Activated naive CD4-positive, alpha-beta T cell treated with anti-CD3 and anti-CD28 coated beads, Interleukin-2, amount 50 U/mL, for 24 hours (primary cell): ENCODE results near the gene CD300E.

Source experiments
- H3K27ac Mint-ChIP-seq: one replicate; pipeline ENCODE4 v1.8.0; 2021; ENCODE audit warnings: mild to moderate bottlenecking, mixed read lengths
- H3K27me3 Mint-ChIP-seq: one replicate; pipeline ENCODE4 v1.8.0; 2021; ENCODE audit warnings: mixed read lengths
- H3K36me3 Mint-ChIP-seq: one replicate; pipeline ENCODE4 v1.8.0; 2021; ENCODE audit warnings: mixed read lengths
- H3K4me1 Mint-ChIP-seq: one replicate; pipeline ENCODE4 v1.8.0; 2021; ENCODE audit warnings: mixed read lengths
- H3K4me3 Mint-ChIP-seq: one replicate; pipeline ENCODE4 v1.8.0; 2021; ENCODE audit warnings: mild to moderate bottlenecking, mixed read lengths
- H3K9me3 Mint-ChIP-seq: one replicate; pipeline ENCODE4 v1.8.0; 2021; ENCODE audit warnings: mixed read lengths

The CD300E gene, protein sequence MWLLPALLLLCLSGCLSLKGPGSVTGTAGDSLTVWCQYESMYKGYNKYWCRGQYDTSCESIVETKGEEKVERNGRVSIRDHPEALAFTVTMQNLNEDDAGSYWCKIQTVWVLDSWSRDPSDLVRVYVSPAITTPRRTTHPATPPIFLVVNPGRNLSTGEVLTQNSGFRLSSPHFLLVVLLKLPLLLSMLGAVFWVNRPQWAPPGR

DNA sequence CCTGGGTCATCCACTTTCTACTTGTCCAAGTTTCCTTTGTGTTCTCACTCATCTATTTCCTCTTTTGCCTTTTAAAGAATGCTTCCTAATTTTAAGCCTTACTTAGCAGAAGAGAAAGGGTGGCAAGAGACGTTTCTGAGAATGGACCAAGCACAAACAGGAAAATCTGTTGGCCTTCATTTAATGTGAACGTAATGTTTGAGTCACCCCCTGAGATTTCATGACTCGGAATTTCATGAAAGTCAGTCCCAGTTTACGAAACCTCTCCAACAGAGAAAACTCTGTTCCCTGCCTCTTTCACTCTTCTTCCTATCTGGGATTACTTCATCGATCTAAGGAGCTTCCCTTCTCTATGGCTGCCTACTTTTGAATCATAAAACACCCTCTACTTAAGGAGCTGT, at the start of gene CD300E:
Gene CD300E, minus strand, starts transcription at position 46 of the 401 bp plus-strand sequence. CDS start 117 bp downstream, outside the sequence.
- no peak within 1 kb of the TSS for H3K27ac Mint-ChIP-seq
- H3K4me3 Mint-ChIP-seq, result no peak within 1 kb of the TSS
- no peaks in the 10 kb centered on the region for H3K36me3 Mint-ChIP-seq
- H3K4me1 Mint-ChIP-seq, result no peaks in the 10 kb centered on the region
- H3K9me3 Mint-ChIP-seq, result no peaks in the 10 kb centered on the region
- H3K27me3 Mint-ChIP-seq, result peaks cover 27% of the 10 kb centered on the region

DNA sequence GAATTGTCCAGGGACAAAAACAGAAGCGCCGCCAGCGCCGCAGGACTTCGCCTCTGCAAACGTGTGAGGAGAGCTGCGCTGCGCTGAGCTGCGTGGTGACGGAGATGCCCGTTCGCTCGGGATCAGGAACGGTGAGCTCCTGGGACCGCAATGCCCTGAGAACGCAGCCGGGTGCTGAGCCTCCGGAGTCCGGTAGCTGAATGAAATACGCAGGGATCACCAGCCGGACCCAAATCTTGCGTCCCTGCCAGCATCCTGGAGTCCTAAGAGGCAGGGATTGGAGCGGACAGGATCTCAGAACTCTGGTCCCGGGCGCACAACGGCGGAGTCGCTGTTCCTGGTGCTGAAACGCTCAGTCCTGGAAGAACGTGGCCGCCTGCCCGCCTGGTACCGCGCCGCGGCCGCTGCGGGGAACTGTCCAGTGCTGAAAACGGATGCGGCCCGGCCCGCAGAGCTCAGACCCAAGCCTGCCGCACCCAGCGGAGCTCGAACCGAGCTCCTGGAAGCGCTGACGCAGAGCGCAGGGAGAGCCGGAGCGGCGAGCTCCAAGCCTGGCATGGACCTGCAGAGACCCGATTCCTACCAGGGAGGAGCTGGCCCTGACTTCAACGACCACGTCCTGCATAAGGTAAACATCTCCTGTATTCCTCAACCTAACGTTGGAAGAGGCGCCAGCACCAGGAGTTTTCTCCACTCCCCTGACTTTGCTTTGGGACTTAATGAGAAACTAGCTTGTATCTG, 47.7 kb upstream of the CD300E start:
- Mint-ChIP-seq H3K27ac (peak overlapping the region; percentile 23), H3K4me3 (no peak overlapping the region), H3K4me1 (no peaks in the 10 kb centered on the region), H3K27me3 (peaks cover 27% of the 10 kb centered on the region), H3K9me3 (peaks cover 6% of the 10 kb centered on the region), H3K36me3 (no peaks in the 10 kb centered on the region)

DNA sequence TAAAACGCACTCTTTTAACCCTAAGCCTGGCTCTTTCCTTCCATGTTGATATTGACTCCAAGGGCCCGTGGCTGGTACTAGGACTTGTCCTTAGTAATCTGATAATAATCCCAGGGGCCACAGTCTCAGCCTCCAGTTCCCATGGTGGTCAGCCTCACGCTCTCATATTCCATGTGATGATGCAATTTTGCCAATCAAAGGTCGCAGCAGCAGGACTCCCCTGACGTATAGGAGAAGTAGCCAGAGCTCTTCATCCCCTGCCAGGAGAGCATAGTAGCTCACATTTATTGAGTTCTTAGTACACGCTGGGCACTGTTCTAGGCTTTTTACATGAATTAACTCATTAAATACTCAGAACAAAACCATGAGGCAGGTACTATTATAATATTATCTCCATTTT, 46.8 kb upstream of the CD300E start:
- Mint-ChIP-seq H3K9me3 (peaks cover 6% of the 10 kb centered on the region), H3K36me3 (no peaks in the 10 kb centered on the region), H3K27me3 (peaks cover 27% of the 10 kb centered on the region), H3K4me1 (no peaks in the 10 kb centered on the region), H3K4me3 (no peak overlapping the region), H3K27ac (no peak overlapping the region)

DNA sequence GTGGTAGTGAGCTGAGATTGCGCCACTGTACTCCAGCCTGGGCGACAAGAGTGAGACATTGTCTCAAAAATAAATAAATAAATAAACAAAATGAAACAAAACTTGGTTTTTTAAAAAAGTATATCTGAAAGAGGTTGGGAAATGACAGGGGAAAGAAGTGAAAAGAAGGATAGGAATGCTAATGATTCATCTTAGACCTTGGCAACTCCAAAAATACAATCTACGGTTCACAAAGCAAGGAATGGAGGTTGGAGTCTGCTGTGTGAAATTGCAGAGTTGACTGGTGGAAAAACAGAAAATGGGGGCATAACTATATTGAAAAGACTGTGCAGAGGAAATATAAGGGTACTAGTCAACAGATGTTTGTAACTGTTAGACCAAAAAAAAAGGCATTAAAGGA, 40.0 kb upstream of the CD300E start:
- H3K4me1 Mint-ChIP-seq, result no peaks in the 10 kb centered on the region
- H3K4me3 Mint-ChIP-seq, result no peak overlapping the region
- H3K27me3 Mint-ChIP-seq, result peaks cover 25% of the 10 kb centered on the region
- peaks cover 6% of the 10 kb centered on the region for H3K9me3 Mint-ChIP-seq
- H3K36me3 Mint-ChIP-seq, result peaks cover 3% of the 10 kb centered on the region
- no peak overlapping the region for H3K27ac Mint-ChIP-seq

DNA sequence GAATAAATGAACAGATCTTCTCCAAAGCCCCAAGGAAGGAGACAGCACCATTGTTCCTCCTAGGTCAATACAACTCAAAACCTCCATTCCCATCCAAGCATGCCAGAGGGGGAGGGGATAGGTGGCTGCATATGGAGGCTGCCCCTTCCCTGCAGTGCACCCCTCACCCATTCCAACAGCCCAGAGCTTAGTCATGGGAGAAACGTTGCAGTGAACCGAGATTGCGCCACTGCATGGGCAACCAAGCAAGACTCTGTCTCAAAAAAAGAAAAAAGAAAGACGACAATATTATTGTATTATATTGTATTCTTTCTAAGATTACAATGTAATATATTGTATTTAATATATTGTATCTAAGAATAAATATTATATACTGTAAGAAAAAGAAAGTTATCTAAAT, 36.4 kb upstream of the CD300E start:
- Mint-ChIP-seq H3K9me3 (peaks cover 6% of the 10 kb centered on the region), H3K4me3 (no peak overlapping the region), H3K27me3 (peaks cover 14% of the 10 kb centered on the region), H3K36me3 (peaks cover 3% of the 10 kb centered on the region), H3K4me1 (peaks cover 3% of the 10 kb centered on the region), H3K27ac (peak overlapping the region; percentile 19)

DNA sequence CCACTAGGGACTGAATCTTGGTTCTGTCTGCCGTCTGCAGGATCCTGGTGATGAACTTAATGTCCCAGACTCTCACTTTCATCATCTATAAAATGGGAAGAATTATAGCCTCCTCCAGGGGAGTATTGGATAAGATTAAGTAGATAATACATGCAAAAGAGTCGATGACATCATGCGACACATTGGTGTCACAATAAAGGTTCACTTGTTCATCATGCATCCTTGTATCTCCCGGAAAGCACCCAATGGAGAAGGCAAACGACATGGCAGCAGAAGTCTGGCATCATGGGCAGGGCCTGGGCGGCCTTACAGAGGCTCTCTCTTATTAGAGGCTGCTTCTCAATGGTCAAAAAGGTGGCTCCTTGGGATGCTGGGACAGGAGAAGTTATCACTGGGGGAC, 35.1 kb upstream of the CD300E start:
- Mint-ChIP-seq H3K27me3 (peaks cover 8% of the 10 kb centered on the region), H3K27ac (no peak overlapping the region), H3K9me3 (peaks cover 6% of the 10 kb centered on the region), H3K4me3 (no peak overlapping the region), H3K36me3 (peaks cover 3% of the 10 kb centered on the region), H3K4me1 (peaks cover 3% of the 10 kb centered on the region)

DNA sequence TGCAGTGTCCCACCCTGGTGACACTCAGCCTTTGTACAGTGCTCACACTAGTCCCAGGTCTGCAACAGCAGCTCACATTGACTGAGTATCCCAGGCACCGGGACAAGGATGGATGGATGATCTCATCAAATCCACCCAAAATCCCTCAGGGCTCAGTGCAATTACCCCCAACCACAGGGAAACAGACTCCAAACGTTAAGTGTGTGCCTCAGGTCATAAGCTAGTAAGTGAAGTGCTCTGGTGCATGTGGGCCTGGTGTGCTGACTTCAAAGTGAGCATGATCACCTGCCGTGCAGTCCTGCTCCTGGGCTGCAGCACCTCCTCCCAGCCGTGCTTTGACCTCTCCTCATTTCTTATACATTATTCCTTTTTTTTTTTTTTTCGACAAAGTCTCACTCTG, 31.2 kb upstream of the CD300E start:
- Mint-ChIP-seq H3K27ac (no peak overlapping the region), H3K27me3 (peaks cover 8% of the 10 kb centered on the region), H3K36me3 (no peaks in the 10 kb centered on the region), H3K9me3 (no peaks in the 10 kb centered on the region), H3K4me1 (peaks cover 3% of the 10 kb centered on the region), H3K4me3 (no peak overlapping the region)

DNA sequence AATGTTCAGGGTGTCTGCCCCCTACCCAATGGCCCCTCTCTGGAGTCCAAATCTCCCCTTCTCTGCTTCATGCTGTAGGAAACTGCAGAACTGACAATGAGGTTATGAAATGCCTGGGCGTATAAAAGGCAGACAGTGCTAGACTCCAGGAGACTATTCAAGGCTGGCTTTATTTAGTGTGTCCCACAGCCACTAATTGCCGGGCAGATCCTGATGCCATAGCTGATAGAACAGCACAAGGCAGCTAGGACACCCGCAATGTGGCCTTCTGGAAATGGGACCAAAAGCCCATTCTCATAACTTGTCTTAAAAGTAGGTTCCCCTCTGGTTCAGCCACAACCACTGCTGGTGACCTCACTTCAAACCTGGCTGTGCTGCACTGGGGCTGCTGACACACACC, 28.5 kb upstream of the CD300E start:
- H3K27ac Mint-ChIP-seq, result no peak overlapping the region
- no peaks in the 10 kb centered on the region for H3K4me1 Mint-ChIP-seq
- no peaks in the 10 kb centered on the region for H3K36me3 Mint-ChIP-seq
- H3K4me3 Mint-ChIP-seq, result no peak overlapping the region
- H3K27me3 Mint-ChIP-seq, result peaks cover 10% of the 10 kb centered on the region
- no peaks in the 10 kb centered on the region for H3K9me3 Mint-ChIP-seq

DNA sequence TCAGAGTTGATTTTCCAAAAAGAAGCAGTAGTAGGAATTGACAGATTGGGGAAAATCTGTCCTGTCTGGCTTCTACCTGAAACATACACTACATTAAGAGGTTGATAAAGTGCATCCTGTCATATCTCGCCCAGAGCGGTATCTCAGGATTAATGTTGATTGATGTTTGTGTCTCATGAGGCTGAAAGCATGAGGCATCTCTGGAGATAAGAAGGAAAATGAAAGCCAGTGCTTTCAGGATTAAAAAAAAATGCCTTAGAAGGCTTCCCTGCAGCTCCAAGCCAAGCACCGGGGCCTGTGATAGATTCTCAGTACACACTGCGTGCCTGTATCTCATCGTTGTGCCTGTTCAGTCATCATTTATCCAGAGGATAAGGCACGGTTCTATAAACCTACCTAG, 26.4 kb upstream of the CD300E start:
- Mint-ChIP-seq H3K27ac (no peak overlapping the region), H3K4me1 (no peaks in the 10 kb centered on the region), H3K4me3 (no peak overlapping the region), H3K36me3 (no peaks in the 10 kb centered on the region), H3K27me3 (peaks cover 10% of the 10 kb centered on the region), H3K9me3 (no peaks in the 10 kb centered on the region)

DNA sequence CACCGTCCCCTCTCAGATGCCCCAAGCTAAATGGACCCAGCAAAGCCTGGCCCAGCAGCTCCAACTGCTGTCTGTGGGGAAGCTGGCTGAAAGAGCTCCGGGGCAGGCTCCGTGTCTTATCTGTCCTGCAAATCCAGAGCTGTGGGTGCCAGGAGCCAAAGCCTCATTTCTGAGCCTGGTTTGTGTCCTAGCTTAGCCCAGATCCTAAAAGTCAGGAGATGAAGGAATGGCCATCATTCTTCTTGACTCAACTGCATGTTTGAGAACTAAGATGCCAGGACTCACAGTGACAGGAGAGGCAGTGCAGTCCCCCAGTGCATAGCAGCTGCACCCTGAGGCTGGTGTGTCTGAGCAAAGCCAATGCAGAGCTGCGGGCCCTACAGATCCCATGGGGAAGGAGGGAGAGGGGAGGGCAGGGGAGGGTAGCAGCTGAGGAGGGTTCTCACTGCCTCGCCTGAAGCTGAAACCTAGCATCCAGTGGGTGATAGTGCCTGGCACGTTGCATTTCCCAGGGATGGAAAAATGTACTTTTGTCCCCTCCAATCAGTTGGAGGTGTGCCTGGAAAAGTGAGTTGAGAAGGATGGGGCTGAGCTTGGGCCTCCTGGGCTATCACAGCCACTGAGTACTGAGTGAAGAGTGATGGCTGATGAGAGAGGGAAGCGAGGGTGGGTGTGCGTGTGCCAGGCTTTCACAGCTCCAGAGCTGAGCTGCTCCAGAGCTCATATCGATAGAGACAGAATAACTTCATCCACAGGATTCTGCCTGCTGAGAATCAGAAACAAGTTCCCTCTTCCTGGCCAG, 24.5 kb upstream of the CD300E start:
- Mint-ChIP-seq H3K4me1 (no peaks in the 10 kb centered on the region), H3K27ac (peak overlapping the region; percentile 36), H3K9me3 (no peaks in the 10 kb centered on the region), H3K27me3 (peaks cover 10% of the 10 kb centered on the region), H3K36me3 (no peaks in the 10 kb centered on the region), H3K4me3 (no peak overlapping the region)

DNA sequence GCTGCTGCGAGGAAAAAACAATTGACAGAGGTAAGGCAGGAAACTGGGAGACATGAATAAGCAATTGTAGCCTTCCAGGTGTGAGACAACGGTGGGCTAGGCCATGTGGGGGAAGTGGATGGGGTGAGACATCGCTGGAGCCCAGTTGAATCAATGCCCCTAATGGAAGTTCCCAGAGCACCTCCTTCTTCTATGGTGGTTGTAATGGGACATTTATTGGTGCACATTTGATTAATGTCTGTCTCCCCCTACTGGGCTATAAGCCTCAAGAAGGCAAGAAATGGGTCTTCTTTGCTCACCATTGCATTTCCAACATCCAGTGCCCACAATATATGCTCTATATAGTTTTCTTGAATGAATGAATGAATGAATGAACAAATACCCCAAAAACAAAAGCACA, 22.7 kb upstream of the CD300E start:
- Mint-ChIP-seq H3K4me1 (no peaks in the 10 kb centered on the region), H3K9me3 (no peaks in the 10 kb centered on the region), H3K27me3 (peaks cover 11% of the 10 kb centered on the region), H3K27ac (no peak overlapping the region), H3K36me3 (no peaks in the 10 kb centered on the region), H3K4me3 (no peak overlapping the region)

DNA sequence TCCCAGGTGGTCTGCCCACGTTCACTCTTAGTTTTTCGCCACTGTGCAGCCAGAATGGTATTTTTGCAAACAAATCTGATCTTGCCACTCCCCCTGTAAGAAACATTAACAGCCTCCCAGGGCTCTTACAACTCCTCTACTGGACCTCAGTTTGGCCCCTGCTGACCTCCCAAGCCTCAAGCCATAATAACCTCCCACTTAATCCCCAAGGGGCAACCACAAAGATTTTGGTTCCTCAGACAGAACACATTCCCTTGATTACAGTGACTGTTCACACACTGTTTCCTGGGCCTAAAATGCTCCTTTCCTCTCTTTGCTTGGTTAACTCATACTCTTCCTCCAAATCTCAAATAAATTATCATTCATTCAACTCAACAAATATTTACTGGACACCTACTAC, 21.5 kb upstream of the CD300E start:
- no peak overlapping the region for H3K27ac Mint-ChIP-seq
- H3K27me3 Mint-ChIP-seq, result peaks cover 7% of the 10 kb centered on the region
- H3K9me3 Mint-ChIP-seq, result no peaks in the 10 kb centered on the region
- peaks cover 1% of the 10 kb centered on the region for H3K4me1 Mint-ChIP-seq
- H3K36me3 Mint-ChIP-seq, result no peaks in the 10 kb centered on the region
- no peak overlapping the region for H3K4me3 Mint-ChIP-seq

DNA sequence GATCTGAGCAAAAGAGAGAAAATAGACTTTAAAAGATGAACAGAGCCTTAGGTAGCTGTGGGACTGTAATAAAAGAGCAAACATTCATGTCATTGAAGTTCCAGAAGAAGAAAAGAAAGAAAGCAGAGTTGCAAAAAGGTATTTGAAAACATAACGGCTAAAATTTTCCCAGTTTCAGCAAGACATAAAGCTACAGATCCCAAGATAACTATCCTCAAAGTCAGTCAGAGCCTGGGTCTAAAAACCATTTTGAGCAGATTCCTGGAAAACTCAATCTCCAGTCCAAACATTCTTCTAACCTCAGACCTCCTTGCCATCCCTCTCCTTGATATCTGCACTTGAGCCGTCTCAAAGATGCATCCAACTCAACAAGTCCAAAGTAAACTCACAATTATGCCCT, 20.9 kb upstream of the CD300E start:
- Mint-ChIP-seq H3K4me3 (no peak overlapping the region), H3K9me3 (no peaks in the 10 kb centered on the region), H3K27ac (no peak overlapping the region), H3K4me1 (peaks cover 7% of the 10 kb centered on the region), H3K27me3 (peaks cover 7% of the 10 kb centered on the region), H3K36me3 (no peaks in the 10 kb centered on the region)

DNA sequence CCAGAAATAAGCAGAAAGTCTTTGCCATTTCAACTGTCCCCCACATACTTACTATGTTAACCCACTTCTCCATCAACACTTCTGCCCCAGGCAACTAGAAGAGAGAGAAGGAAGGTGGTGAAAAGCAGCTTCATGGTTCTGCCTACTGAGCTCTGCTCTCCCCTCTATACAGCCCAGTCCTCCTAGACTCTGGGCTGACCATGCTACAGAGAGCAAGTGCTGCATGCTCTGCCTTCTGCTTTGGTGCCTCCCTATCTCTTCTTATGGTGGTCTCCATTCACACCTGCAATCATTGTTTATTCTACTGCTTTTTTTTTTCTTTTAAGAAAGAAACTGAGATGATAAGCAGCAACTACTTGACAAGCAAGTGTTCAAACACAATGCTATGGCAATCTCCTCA, 20.3 kb upstream of the CD300E start:
- H3K27me3 Mint-ChIP-seq, result peaks cover 7% of the 10 kb centered on the region
- H3K4me1 Mint-ChIP-seq, result peaks cover 9% of the 10 kb centered on the region
- H3K36me3 Mint-ChIP-seq, result no peaks in the 10 kb centered on the region
- no peak overlapping the region for H3K27ac Mint-ChIP-seq
- H3K9me3 Mint-ChIP-seq, result no peaks in the 10 kb centered on the region
- no peak overlapping the region for H3K4me3 Mint-ChIP-seq

DNA sequence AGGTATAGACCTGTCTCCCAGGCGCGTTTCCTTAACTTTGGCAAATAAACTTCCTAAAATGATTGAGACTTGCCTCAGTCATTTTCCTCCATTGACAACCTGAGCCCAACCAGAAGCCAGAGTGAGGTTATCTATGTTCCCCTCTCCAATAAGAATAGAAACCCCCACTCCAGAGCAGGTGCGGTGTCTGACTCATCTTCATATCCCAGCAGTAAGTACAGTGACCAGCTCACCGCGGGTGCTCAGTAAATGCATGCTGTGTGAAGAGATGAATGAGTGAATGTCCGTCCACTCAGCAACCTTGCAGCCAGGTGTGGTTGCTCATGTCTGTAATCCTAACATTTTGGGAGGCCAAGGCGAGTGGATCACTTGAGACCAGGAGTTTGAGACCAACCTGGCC, 19.5 kb upstream of the CD300E start:
- Mint-ChIP-seq H3K27ac (no peak overlapping the region), H3K36me3 (no peaks in the 10 kb centered on the region), H3K4me1 (peaks cover 9% of the 10 kb centered on the region), H3K4me3 (no peak overlapping the region), H3K9me3 (no peaks in the 10 kb centered on the region), H3K27me3 (peaks cover 6% of the 10 kb centered on the region)

DNA sequence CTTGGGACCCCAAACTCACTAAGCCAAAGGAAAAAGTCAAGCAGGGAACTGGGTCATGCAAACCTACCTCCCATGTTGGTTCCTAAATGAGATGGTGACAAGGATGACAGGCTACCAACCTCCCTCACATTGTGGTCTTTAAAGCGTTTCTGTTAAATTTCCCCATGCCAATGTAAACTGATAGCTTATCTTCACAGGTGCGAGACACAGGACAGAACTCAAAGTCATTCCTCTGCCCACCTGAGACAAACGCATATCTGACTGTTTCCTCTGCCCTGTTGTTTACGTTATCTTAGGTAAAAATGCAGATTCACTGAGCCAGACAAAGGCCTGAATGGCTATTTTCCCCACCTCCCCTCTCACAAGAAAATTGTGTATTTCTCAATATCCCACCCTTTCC, 19.0 kb upstream of the CD300E start:
- Mint-ChIP-seq H3K27ac (no peak overlapping the region), H3K4me1 (peaks cover 9% of the 10 kb centered on the region), H3K36me3 (no peaks in the 10 kb centered on the region), H3K4me3 (no peak overlapping the region), H3K27me3 (peaks cover 6% of the 10 kb centered on the region), H3K9me3 (no peaks in the 10 kb centered on the region)
